Measurements from ENCODE around the gene DNMT3L.
"Not testable (repeated sequence)": the region's sequence is repeated elsewhere in the genome, so short reads cannot be mapped to it uniquely, and the experiment has no call there.

Gene DNMT3L

GRCh38 chr21:44206698-44207676 is 54.7 kb downstream of the DNMT3L start:
- not testable (repeated sequence) for DNase-seq (ENCODE audit: low read depth); H3K4me3 ChIP-seq (ENCODE audit: low read depth, low read length)

- H3K4me3 ChIP-seq (ENCODE audit: low read depth, low read length); DNase-seq (ENCODE audit: low read depth): not testable (repeated sequence)
Observed at GRCh38 chr21:44206187-44206586, 55.5 kb downstream of the DNMT3L start.

GRCh38 chr21:44202590-44203299 is 59.0 kb downstream of the DNMT3L start:
- not testable (repeated sequence) for H3K4me3 ChIP-seq (ENCODE audit: low read depth, low read length); DNase-seq (ENCODE audit: low read depth)

GRCh38 chr21:44199997-44200396 is 61.7 kb downstream of the DNMT3L start:
- DNase-seq (ENCODE audit: low read depth), result not testable (repeated sequence)

GRCh38 chr21:44199448-44199847 is 62.2 kb downstream of the DNMT3L start:
- no peak overlapping the region for H3K4me3 ChIP-seq (ENCODE audit: low read depth, low read length)
- DNase-seq (ENCODE audit: low read depth), result no peak

More at GRCh38 chr21:44199997-44200396, 61.7 kb downstream of the DNMT3L start:
- H3K4me3 ChIP-seq (ENCODE audit: low read depth, low read length), result not testable (repeated sequence)

- not testable (repeated sequence) for H3K4me3 ChIP-seq (ENCODE audit: low read depth, low read length); DNase-seq (ENCODE audit: low read depth)
Observed at GRCh38 chr21:44197156-44197516, 64.6 kb downstream of the DNMT3L start.

Measured in skeletal muscle cell (primary cell).